KBM-7 (cell line): ENCODE measurements around the gene SRP19.
"Not testable (repeated sequence)": the region's sequence is repeated elsewhere in the genome, so short reads cannot be mapped to it uniquely, and the experiment has no call there.

ENCODE experiments used
- DNase-seq: peaks from one replicate; pipeline ENCODE4 v3.0.0-alpha.2; 2015
- in situ Hi-C: fragments of 300-500 bp; cut with MboI; formaldehyde crosslinking; loops from 2 replicates; pipeline ENCODE4 v1.14.3; 2020; ENCODE audit warnings: low sequenced_read_pairs, low pct_unique_long_range_greater_than_20kb, mixed read lengths

The SRP19 gene

DNA sequence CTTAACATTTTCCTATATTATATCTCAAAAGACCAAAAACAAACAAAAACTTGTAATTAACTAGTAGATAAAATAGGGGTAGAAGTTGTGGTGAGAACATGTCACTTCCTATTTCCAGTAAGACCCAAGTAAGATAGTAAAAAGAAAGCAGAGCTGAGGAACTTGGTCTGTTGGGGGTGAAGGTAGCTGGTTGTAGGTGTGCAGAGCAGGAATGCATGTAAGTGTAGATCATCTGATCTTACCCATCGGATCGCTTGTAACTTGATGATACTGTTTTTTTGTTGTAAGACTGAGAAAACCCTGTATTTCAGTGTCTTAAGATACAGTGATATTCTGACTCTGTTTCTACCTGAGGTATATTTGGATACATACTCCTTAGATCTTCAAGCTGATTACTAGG lies 5.7 kb downstream of the SRP19 start:
- in situ Hi-C loops: no loop called here
- no peak for DNase-seq

DNA sequence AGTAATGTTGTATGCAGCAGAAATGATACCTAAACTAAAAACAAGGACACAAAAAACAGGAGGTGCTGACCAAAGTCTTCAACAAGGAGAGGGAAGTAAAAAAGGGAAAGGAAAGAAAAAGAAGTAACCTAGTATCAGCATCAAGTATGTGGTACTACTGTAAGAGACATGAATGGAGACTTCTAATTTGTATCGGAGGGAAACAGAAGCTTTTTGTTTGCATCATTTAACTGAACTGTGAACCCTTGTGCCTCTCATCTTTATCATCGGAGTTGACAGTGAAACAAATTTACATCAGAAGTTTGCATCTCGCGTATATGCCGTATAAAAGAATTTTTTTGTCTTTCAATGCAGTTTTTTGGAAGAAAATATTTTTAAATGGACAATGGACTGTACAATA lies 6.3 kb downstream of the SRP19 start:
- DNase-seq: no peak
- in situ Hi-C loops: no loop called here

DNA sequence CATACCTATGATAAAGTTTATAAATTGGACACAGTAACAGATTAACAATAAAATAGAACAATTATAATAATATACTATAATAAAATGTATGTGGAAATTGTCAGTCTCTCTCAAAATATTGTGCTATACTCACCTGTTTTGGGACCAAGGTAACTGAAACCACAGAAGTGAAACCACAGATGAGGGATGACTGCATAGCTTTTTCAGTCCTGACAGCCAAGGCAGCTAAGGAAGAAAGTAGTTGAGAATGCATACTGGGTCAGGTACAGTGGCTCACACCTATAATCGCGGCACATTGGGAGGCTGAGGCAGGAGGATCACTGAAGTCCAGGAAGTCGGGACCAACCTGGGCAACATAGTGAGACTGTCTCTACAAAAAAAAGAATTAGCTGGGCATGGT lies 8.9 kb downstream of the SRP19 start:
- in situ Hi-C loops: no loop called here
- DNase-seq: no peak

DNA sequence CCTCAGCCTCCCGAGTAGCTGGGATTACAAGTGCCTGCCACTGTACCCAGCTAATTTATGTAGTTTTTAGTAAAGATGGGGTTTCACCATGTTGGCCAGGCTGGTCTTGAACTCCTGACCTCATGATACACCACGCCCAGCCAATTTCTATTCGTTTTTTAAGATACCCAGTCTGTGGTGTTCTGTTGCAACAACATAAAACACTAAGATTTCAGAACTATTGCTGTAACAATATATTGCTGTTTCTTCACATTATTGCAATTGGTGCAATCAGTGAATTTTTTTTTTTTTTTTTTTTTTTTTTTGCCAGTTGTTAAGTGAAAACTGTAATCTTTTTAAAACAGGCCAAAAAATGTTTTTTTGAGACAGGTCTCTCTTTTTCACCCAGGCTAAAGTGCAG lies 9.9 kb downstream of the SRP19 start:
- DNase-seq: no peak
- in situ Hi-C loops: no loop called here

DNA sequence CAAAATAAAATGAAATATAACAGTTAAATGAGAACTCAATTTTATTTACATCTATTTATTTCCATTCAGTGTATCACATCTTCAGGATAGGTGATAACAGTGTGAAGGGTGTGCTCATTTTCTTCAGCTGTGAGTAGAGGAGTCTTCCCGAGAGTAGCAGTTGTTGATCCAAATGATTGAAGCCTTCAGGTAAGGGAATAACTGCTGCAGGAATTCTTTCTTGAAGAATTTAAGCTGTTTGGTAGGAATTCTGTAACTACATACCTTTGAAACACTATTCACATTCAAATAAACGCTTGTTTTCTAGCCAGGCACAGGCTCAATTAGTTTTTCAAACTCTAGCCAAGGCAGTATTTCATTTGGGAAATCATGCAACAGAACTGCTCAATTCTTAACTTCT lies 15.3 kb downstream of the SRP19 start:
- in situ Hi-C loops: no loop called here
- DNase-seq: no peak

DNA sequence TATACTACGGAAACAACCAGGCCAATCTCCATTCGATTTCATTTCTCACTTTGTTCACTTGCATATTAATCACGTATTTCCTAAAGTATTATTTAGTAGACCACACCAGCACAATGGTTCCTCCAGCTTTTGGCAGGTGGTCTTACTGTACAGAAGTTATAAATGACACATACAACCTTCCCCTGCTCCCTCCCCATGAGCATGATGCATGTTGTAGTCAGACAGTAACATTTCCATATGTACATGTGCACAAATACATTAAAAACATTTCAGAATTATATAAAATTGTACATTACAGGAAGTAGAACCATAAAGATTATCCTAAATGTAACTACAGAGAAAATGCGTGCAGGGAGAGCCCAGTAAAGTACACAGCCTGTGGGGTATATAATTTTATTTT lies 17.0 kb downstream of the SRP19 start:
- in situ Hi-C loops: no loop called here
- DNase-seq: no peak

DNA sequence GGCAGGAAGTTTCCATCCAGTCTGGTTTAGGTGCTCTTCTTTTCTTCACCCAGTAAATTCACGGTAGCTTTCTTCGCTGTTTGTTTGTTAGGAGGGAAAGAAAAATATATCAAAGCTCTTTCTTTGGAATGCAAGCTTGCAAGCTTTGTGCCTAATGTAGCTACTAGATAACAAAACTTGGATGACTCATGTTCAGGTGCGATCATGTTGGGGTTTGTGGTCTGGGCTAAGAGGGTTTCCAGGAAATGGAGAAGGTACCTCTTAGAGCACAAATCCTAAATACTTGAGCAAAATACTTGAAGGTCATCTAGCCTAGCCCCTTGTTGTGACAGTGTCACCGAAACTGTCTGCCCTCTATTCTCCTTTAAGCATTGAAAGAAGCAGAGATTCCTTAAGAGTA lies 17.7 kb downstream of the SRP19 start:
- in situ Hi-C loops: no loop called here
- no peak for DNase-seq

DNA sequence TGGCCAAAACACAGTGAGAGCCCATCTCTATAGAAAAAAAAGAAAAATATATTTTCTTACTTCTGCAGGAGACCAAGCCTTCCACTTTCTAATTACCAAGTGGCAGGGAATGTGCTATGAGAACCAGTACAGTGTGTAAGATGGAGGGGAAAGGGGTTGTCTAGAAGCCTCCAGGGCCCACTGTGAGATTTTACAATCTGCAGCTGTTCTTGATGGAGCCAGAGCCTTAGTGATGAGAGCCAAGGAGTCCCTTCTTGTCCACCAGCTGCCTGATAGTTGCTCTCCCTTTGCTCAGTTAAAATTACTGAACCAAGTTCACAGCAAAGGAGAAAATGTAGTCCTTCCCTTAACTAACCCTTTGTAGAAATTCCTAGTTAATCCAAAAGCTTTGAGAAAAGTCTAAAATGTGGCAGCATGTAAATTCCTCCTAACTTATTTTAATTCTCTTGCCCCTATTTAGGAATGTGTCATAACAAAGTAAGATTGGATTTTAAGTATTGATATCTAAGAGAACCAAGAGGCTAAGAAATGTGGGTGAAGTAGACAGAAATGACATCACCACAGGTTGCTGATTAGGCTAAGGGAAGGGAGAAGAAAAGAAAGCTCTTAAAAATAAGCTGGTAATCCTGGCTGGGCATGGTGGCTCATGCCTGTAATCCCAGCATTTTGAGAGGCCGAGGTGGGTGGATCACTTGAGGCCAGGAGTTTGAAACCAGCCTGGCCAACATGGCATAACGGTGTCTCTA lies 19.3 kb downstream of the SRP19 start:
- in situ Hi-C loops: no loop called here
- DNase-seq: no peak

DNA sequence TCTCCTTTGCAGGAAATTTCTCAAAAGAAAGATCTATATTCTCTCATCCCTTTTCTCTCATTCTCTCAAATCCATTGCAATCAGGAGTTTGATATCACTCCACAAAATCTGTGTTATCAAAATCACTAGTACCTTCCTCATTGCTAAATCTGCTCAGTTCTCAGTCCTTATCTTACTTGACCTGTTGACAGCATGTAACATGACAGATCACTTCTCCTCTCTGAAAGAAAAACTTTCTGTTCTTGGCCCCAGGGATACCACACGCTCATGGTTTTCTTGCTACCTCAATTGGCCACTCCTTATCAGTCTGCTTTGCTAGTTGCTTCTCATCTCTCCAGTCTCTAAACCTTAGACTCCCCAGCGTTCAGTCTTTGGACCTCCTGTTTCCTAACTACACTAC lies 22.1 kb downstream of the SRP19 start:
- in situ Hi-C loops: no loop called here
- DNase-seq: no peak

DNA sequence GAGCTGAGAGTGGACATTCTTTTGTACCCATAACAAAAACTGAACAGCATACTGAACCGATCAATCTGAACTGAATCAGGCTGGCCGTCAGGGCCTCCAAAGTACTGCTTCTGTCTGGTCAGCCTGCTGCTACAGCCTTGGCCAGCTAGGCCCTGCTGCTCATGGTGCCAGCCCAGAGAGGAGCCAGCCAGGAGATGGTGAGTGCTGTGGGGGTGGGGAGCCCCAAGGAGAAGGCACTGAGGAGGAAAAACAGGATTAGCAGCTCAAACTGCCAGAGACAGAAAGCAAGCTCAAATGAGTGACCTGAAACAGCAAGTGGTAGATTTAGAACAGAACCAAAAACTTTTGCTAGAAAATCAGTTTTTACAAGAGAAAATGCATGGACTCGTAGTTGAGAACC lies 23.9 kb downstream of the SRP19 start:
- no peak for DNase-seq
- in situ Hi-C loops: no loop called here

DNA sequence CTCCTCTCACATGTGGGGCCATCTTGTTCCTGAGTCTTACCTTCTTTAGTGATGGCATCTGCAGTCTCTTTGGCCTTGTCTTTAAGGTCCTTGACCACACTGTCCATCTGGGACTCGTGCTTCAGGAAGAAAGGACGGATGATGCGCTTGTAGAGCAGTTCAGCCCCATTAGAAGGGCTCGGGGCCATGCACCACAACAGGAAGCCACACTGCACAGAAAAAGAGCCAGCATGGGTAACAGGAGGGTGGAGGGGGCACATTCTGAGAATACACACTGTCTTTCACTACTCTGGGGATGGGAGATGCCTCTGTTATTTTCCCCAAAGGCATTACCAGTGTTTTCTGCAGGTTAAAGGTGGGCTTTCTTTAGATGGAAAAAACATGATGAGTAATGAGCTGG lies 25.9 kb downstream of the SRP19 start:
- no peak for DNase-seq
- in situ Hi-C loops: no loop called here

DNA sequence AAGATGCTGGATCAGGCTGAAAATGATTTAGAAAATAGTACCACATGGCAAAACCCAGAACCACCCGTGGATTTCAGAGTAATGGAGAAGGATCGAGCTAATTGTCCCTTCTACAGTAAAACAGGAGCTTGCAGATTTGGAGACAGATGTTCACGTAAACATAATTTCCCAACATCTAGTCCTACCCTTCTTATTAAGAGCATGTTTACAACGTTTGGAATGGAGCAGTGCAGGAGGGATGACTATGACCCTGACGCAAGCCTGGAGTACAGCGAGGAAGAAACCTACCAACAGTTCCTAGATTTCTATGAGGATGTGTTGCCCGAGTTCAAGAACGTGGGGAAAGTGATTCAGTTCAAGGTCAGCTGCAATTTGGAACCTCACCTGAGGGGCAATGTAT lies 31.0 kb downstream of the SRP19 start:
- DNase-seq, in situ Hi-C loops: not testable (repeated sequence)

DNA sequence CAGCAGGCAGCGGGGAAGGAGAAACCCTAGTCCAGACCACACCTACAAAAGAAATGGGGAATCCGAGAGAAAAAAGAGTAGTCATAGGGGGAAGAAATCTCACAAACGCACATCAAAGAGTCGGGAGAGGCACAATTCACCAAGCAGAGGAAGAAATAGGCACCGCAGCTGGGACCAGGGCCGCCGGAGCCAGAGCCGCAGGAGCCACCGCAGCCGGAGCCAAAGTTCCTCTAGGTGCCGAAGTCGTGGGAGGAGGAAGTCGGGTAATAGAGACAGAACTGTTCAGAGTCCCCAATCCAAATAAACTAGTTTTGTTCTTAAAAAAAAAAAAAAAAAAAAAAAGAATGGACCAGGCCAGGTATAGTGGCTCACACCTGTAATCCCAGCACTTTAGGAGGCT lies 31.7 kb downstream of the SRP19 start:
- no peak for DNase-seq
- in situ Hi-C loops: no loop called here

DNA sequence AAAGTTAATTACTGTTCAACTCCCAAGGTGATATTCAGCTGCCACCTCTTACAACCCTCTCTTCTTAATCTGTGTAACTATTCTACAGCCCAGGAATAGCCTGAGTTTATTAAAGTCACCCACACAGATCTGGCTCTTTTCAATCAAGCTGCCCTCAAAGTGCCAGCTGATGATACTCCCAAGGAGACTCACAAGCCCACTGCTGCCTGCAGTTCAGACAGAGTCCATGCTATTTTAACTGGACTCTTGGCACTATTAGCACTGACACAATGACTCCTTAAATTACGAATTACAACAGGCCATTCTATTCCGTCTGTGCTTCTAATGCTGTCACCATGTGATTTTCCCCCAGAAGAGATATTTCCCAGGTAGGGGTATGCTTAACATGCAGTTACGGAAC lies 34.6 kb downstream of the SRP19 start:
- no peak for DNase-seq
- in situ Hi-C loops: no loop called here

DNA sequence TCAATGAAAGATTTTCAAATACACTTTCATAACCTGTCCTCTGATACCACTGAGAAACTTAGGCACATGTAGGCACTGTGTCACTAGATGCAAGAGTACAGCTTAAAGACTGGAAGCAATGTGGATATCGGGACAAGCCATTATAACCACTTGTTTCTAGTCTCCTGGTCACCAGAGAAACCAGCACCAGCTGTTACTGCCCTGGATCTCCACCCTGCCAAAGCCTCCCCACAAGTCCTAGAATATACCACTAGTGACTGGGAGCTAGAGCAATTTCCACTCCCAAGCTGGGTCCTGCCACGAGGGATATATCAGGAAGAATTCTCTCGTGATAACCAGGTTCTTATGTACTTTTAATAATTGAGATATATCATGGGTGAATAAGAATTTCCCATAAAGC lies 41.5 kb downstream of the SRP19 start:
- in situ Hi-C loops: no loop called here
- DNase-seq: no peak

DNA sequence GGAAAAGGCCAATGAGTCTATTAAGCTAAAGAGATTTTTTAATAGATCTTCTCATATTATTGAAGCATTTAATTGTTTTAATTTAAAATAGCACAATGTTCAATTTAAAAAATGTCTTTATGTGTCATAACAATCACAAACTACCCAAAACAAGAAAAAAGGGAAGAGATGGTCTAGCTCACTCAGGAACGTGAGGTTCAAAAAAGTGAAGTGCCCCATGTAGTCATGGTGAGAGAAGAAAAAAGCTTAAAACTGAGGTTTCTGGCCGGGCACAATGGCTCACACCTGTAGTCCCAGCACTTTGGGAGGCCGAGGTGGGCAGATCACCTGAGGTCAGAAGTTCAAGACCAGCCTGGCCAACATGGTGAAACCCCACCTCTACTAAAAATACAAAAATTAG lies 43.9 kb downstream of the SRP19 start:
- in situ Hi-C loops, DNase-seq: not testable (repeated sequence)

DNA sequence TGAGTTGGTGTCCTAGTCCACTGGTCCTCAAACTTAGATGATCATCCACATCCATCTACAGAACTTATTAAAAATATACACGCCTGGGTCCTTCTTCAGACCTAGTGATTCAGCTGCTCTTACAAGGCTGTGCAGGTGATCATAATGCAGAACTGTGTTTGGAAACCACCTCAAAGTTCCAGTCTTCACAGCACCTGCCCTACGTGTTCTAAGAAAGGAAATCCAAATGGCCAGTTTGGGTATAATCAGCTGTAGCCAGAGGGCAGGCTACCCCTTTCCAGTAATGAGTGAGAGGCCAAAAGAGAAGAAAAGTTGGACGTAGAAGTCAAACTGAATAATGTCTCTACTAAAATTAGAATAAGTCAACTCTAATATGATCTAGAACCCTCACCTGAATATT lies 45.5 kb downstream of the SRP19 start:
- in situ Hi-C loops: no loop called here
- DNase-seq: no peak

DNA sequence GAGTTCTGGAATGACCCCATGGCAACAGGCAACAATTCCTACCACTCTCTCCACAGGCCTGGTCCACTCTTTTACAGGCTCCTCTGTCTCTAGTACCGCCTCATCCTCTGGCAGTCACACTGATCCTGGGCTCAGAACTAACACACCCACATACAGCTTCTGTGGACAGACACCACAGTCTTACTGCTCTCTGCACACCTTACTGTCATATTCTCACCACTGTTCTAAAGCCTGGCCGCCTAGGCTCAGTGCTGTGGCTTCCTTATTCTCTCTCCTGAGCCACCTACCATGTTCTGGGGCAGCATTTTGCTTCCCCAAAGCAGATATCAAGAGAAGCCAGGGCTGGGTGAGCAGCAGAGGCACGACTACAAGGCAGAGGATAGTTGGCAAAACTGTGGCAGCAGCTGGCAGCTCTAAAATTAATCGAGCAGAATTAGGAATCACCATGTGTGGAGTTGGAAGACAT lies 46.1 kb downstream of the SRP19 start:
- no peak for DNase-seq
- in situ Hi-C loops: no loop called here

DNA sequence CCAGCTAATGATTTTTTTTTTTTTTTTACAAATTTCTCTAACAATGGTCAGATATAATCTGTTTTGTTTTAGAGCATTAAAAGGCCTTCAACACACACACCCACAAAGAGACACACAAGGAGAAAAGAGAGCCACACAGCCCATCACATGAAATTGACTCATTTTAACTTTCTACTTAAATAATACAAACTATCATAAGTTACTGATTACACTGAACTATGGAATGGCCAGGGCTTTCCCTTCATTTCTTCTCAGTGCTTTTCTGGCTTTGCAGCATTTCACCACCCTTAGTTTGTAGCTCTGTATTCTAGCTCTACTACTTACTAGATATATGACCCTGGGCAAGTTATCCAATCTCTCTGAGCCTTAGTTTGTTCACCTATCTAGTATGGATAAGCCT lies 47.8 kb downstream of the SRP19 start:
- in situ Hi-C loops: no loop called here
- no peak for DNase-seq

DNA sequence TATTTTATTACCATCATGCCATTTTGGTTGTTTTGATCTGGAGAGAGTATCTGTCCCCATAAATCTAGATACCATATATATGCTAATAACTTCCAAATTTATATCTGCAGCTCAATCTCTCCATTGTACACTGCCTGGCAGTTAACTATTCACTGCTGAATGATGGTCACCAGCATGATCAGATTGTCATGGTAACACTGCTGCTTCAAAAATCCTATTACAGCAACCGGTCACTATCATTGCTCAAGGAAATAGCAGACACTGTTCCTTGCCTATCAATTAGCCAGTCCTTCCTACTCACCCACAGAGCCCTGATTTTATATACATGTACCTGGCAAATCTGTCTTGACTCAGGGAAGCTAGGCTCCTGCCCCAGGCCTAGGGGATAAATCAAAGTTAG lies 49.4 kb downstream of the SRP19 start:
- DNase-seq: no peak
- in situ Hi-C loops: no loop called here

DNA sequence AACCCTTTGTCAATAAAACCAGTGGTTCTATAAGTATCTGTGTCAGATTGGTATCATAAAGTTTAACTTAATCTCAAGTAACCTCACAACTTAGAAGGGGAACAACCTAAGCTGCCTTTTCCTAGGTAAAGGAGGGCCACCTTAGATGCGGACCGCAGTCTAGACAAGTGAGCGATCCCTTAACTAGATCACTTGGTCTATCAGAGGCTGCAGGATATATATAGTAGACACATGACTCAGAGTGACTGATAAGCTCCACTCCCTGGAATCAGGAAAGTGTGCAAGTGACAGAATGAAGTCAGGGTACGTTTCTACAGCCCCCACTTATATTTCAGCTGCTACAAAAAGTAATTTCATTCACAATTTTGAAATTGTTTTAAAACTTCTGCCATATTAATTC lies 53.5 kb downstream of the SRP19 start:
- DNase-seq: no peak
- in situ Hi-C loops: no loop called here

DNA sequence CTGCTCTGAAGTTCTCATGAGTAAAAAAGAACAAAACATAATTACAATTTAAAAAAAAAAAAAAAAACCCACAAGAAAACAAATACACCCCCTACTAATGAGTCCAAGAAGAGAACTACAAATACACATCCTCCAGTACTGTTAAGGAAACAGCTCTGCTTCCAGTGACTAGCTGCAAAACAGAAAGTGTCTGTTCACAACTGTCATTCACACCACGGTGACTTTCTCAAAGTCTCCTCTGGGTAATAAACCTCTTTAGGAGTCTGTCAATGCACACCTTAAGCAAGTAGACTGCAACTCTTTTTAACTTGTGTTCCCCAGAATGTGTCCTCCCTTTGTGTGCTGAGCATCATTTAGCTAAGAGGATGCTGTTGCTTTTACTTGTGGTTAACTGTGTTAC lies 54.7 kb downstream of the SRP19 start:
- DNase-seq: no peak
- in situ Hi-C loops: no loop called here
